Measurements from ENCODE around the gene MED25. TPM values are rescaled to one million over a fixed set of nuclear protein-coding genes. Genes with fewer than 3 reads are reported as not detected.

Gene MED25
- polyA plus RNA-seq, 3 donors, result 13.9 to 52.9 (median 18.5) TPM

- WGBS (ENCODE audit: insufficient coverage), result under 1% methylated on average over 60 of the region's 65 CpGs
- Mint-ChIP-seq H3K27me3 (ENCODE audit: low read depth in 3 of 3) (peaks cover 0 to 3% (median 0%) of the 10 kb centered on the region in 3 donors), H3K4me1 (peaks cover 55% of the 10 kb centered on the region), H3K27ac (peak within 1 kb of the TSS in 4 of 7 donors; percentile 99 to 100 (median 100)), H3K4me3 (peak within 1 kb of the TSS; percentile 93 to 97), H3K36me3 (peaks cover 22 to 47% of the 10 kb centered on the region in 2 donors), H3K9me3 (no peaks in the 10 kb centered on the region)
- Histone ChIP-seq H3K9ac (ENCODE audit: insufficient read depth, low read length, poor library complexity, severe bottlenecking) (peak within 1 kb of the TSS; percentile 76), H4K20me1 (ENCODE audit: insufficient read depth, low read length) (peaks cover 41% of the 10 kb centered on the region), H3K27me3 (ENCODE audit: control insufficient read depth in 2 of 2, insufficient read depth in 2 of 2, low read length in 2 of 2) (no peaks in the 10 kb centered on the region), H3K27ac (ENCODE audit: low read depth in 1 of 2, low read length in 2 of 2) (peak within 1 kb of the TSS; percentile 92 to 97), H3K9me3 (replicated peaks in 1 of 2; ENCODE audit: control insufficient read depth in 1 of 2, insufficient read depth in 1 of 2, low read length in 2 of 2) (no peaks in the 10 kb centered on the region), H3K79me2 (ENCODE audit: insufficient read depth, low read length) (peaks cover 42% of the 10 kb centered on the region), H3K4me3 (replicated peaks in 1 of 3; ENCODE audit: low read depth in 2 of 3, low read length in 3 of 3) (peak within 1 kb of the TSS; percentile 74 to 99 (median 89)), H3K4me2 (replicated peaks; ENCODE audit: extremely low read depth, low read length, poor library complexity, severe bottlenecking) (peak within 1 kb of the TSS; percentile 100), H3K4me1 (ENCODE audit: control insufficient read depth in 1 of 2, insufficient read depth in 2 of 2, low read length in 2 of 2) (peaks cover 51 to 60% of the 10 kb centered on the region in 2 donors), H2AFZ (ENCODE audit: insufficient read depth, low read depth, low read length, poor library complexity, severe bottlenecking) (peak within 1 kb of the TSS; percentile 89), H3K36me3 (replicated peaks in 1 of 2; ENCODE audit: control insufficient read depth in 1 of 2, insufficient read depth in 2 of 2, low read length in 2 of 2) (peaks cover 17 to 24% of the 10 kb centered on the region in 2 donors)
- peak; percentile 90 for DNase-seq
- intact Hi-C loops (cut with micrococcal nuclease), result loop anchor here (2.0 to 5.0 kb wide), 4 partner anchors 16 to 100 kb away; partner anchors contain the start of genes AP2A1 (in 1 of the 2), FUZ (in 1 of the 2), MED25 (in 1 of the 2) and PTOV1 (in 1 of the 2)
- no peak for TF ChIP-seq CTCF (IDR thresholded peaks at IDR 0.05)
Measured at GRCh38 chr19:49866933-49867782, 49.1 kb downstream of the MED25 start, which contains the start of gene PNKP. PNKP (minus strand) TSS chr19:49867576; CDS start chr19:49867204, 372 bp downstream.

GRCh38 chr19:49869009-49869483 lies 51.0 kb downstream of the MED25 start:
- peaks cover 51 to 60% of the 10 kb centered on the region in 2 donors for H3K4me1 ChIP-seq (ENCODE audit: control insufficient read depth in 1 of 2, insufficient read depth in 2 of 2, low read length in 2 of 2)
- H3K36me3 ChIP-seq (replicated peaks in 1 of 2; ENCODE audit: control insufficient read depth in 1 of 2, insufficient read depth in 2 of 2, low read length in 2 of 2), result peaks cover 2 to 11% of the 10 kb centered on the region in 2 donors
- TF ChIP-seq CTCF (IDR thresholded peaks at IDR 0.05), result no peak
- peak overlapping the region; percentile 100 for H3K4me2 ChIP-seq (replicated peaks; ENCODE audit: extremely low read depth, low read length, poor library complexity, severe bottlenecking)
- peaks cover 26% of the 10 kb centered on the region for H4K20me1 ChIP-seq (ENCODE audit: insufficient read depth, low read length)
- Mint-ChIP-seq H3K4me1 (peaks cover 54% of the 10 kb centered on the region), H3K27ac (no peak overlapping the region), H3K36me3 (peaks cover 18 to 46% of the 10 kb centered on the region in 2 donors), H3K9me3 (no peaks in the 10 kb centered on the region), H3K27me3 (ENCODE audit: low read depth in 3 of 3) (peaks cover 0 to 3% (median 0%) of the 10 kb centered on the region in 3 donors), H3K4me3 (no peak overlapping the region)
- no peaks in the 10 kb centered on the region for H3K27me3 ChIP-seq (ENCODE audit: control insufficient read depth in 2 of 2, insufficient read depth in 2 of 2, low read length in 2 of 2)
- no peaks in the 10 kb centered on the region for H3K9me3 ChIP-seq (replicated peaks in 1 of 2; ENCODE audit: control insufficient read depth in 1 of 2, insufficient read depth in 1 of 2, low read length in 2 of 2)
- peak overlapping the region; percentile 20 to 99 (median 37) for H3K4me3 ChIP-seq (replicated peaks in 1 of 3; ENCODE audit: low read depth in 2 of 3, low read length in 3 of 3)
- peak overlapping the region; percentile 90 for H2AFZ ChIP-seq (ENCODE audit: insufficient read depth, low read depth, low read length, poor library complexity, severe bottlenecking)
- H3K27ac ChIP-seq (ENCODE audit: low read depth in 1 of 2, low read length in 2 of 2), result peak overlapping the region; percentile 77 to 85
- peaks cover 34% of the 10 kb centered on the region for H3K79me2 ChIP-seq (ENCODE audit: insufficient read depth, low read length)
- intact Hi-C loops (cut with micrococcal nuclease), result loop anchor here (5.0 kb wide), 3 partner anchors 52 to 102 kb away; partner anchors contain the start of genes AP2A1 (in 1 of the 2), FUZ (in 1 of the 2) and MED25 (in 1 of the 2)
- peak overlapping the region; percentile 52 for H3K9ac ChIP-seq (ENCODE audit: insufficient read depth, low read length, poor library complexity, severe bottlenecking)
- DNase-seq, result no peak
- WGBS (ENCODE audit: insufficient coverage), result 2% methylated on average over 12 of the region's 15 CpGs
